ENCODE measurements around the gene PAQR4. TPM values are rescaled to one million over a fixed set of nuclear protein-coding genes. Genes with fewer than 3 reads are reported as not detected.
"Not testable (repeated sequence)": the region's sequence is repeated elsewhere in the genome, so short reads cannot be mapped to it uniquely, and the experiment has no call there.

The PAQR4 gene
- total RNA-seq, 4 donors from 2014 or later = 4.2 to 14.6 (median 10.2) TPM

GRCh38 chr16:2925951-2926649 is 43.0 kb upstream of the PAQR4 start:
- TF ChIP-seq CTCF (IDR thresholded peaks at IDR 0.05 in 4 of 5, conservative IDR thresholded peaks at IDR 0.05 in 1 of 5) (no peak), POLR2A (IDR thresholded peaks at IDR 0.05) (no peak)
- no peaks in the 10 kb centered on the region for H3K9me3 ChIP-seq
- peaks cover 0 to 5% of the 10 kb centered on the region in 2 donors for H3K4me1 ChIP-seq
- peaks cover 0 to 12% of the 10 kb centered on the region in 2 donors for H3K36me3 ChIP-seq
- no peak for ATAC-seq
- no peak overlapping the region for H3K4me3 ChIP-seq
- DNase-seq = no peak
- intact Hi-C loops (cut with DNase I; ENCODE audit: low total_unique reads) = loop anchor here (2.0 kb wide), 2 partner anchors 21 to 53 kb away; no protein-coding TSS in a partner anchor
- no peaks in the 10 kb centered on the region for H3K27me3 ChIP-seq
- in situ Hi-C loops (cut with MboI; ENCODE audit: low sequenced_read_pairs in 4 of 4) = loop anchor here in 1 of 4 donors (10.0 kb wide), 1 partner anchor 51 kb away; no protein-coding TSS in a partner anchor
- H3K27ac ChIP-seq = no peak overlapping the region

- DNase-seq (no peak), ATAC-seq (peak in 1 of 2 donors; percentile 22)
- Histone ChIP-seq H3K9me3 (no peaks in the 10 kb centered on the region), H3K27ac (no peak overlapping the region), H3K27me3 (no peaks in the 10 kb centered on the region), H3K36me3 (peaks cover 0 to 12% of the 10 kb centered on the region in 2 donors), H3K4me3 (peak overlapping the region in 3 of 4 donors; percentile 5 to 34 (median 14)), H3K4me1 (peaks cover 0 to 5% of the 10 kb centered on the region in 2 donors)
- in situ Hi-C loops (cut with MboI; ENCODE audit: low sequenced_read_pairs in 4 of 4) = loop anchor here in 1 of 4 donors (10.0 kb wide), 1 partner anchor 52 kb away; no protein-coding TSS in a partner anchor
- TF ChIP-seq POLR2A (IDR thresholded peaks at IDR 0.05) (no peak), CTCF (IDR thresholded peaks at IDR 0.05 in 4 of 5, conservative IDR thresholded peaks at IDR 0.05 in 1 of 5) (no peak)
- intact Hi-C loops (cut with DNase I; ENCODE audit: low total_unique reads) = loop anchor here (2.0 kb wide), 2 partner anchors 22 to 54 kb away; no protein-coding TSS in a partner anchor
These were observed 42.5 kb upstream of the PAQR4 start for GRCh38 chr16:2926650-2926999.

- H3K27ac ChIP-seq = no peak overlapping the region
- in situ Hi-C loops (cut with MboI; ENCODE audit: low sequenced_read_pairs in 4 of 4) (loop anchor here in 1 of 4 donors (10.0 kb wide), 1 partner anchor 52 kb away; no protein-coding TSS in a partner anchor), intact Hi-C loops (cut with DNase I; ENCODE audit: low total_unique reads) (loop anchor here (2.0 kb wide), 2 partner anchors 22 to 54 kb away; no protein-coding TSS in a partner anchor)
- peaks cover 0 to 5% of the 10 kb centered on the region in 2 donors for H3K4me1 ChIP-seq
- H3K4me3 ChIP-seq = peak overlapping the region in 3 of 4 donors; percentile 5 to 34 (median 14)
- H3K9me3 ChIP-seq = no peaks in the 10 kb centered on the region
- DNase-seq (peak; percentile 58 to 81), ATAC-seq (peak; percentile 85 to 92)
- no peaks in the 10 kb centered on the region for H3K27me3 ChIP-seq
- peaks cover 0 to 12% of the 10 kb centered on the region in 2 donors for H3K36me3 ChIP-seq
- TF ChIP-seq CTCF (IDR thresholded peaks at IDR 0.05 in 4 of 5, conservative IDR thresholded peaks at IDR 0.05 in 1 of 5) (peak; percentile 91 to 97 (median 95)), POLR2A (IDR thresholded peaks at IDR 0.05) (no peak)
These were observed 42.0 kb upstream of the PAQR4 start for GRCh38 chr16:2927010-2927646.

GRCh38 chr16:2928151-2928550 is 41.0 kb upstream of the PAQR4 start:
- DNase-seq; H3K4me3 ChIP-seq; ATAC-seq; H3K4me1 ChIP-seq; H3K9me3 ChIP-seq; H3K27ac ChIP-seq; intact Hi-C loops (cut with DNase I; ENCODE audit: low total_unique reads); H3K27me3 ChIP-seq: not testable (repeated sequence)
- in situ Hi-C loops (cut with MboI; ENCODE audit: low sequenced_read_pairs in 4 of 4) = loop anchor here in 1 of 4 donors (10.0 kb wide), 1 partner anchor 53 kb away; no protein-coding TSS in a partner anchor
- H3K36me3 ChIP-seq = peaks cover 0 to 13% of the 10 kb centered on the region in 2 donors

GRCh38 chr16:2928796-2929195 is 40.4 kb upstream of the PAQR4 start:
- Histone ChIP-seq H3K27ac (no peak overlapping the region), H3K36me3 (peaks cover 0 to 19% of the 10 kb centered on the region in 2 donors), H3K4me3 (no peak overlapping the region), H3K4me1 (peaks cover 0 to 5% of the 10 kb centered on the region in 2 donors), H3K27me3 (no peaks in the 10 kb centered on the region), H3K9me3 (no peaks in the 10 kb centered on the region)
- intact Hi-C loops (cut with DNase I; ENCODE audit: low total_unique reads) (no loop called here), in situ Hi-C loops (cut with MboI; ENCODE audit: low sequenced_read_pairs in 4 of 4) (loop anchor here in 1 of 4 donors (10.0 kb wide), 1 partner anchor 54 kb away; no protein-coding TSS in a partner anchor)
- TF ChIP-seq POLR2A (IDR thresholded peaks at IDR 0.05) = no peak
- TF ChIP-seq CTCF (IDR thresholded peaks at IDR 0.05 in 4 of 5, conservative IDR thresholded peaks at IDR 0.05 in 1 of 5) = no peak
- ATAC-seq (no peak), DNase-seq (no peak)

All from gastrocnemius medialis (tissue), 4 donors.